ENCODE results near the gene ZBTB21. TPM values are rescaled to one million over a fixed set of nuclear protein-coding genes. Genes with fewer than 3 reads are reported as not detected.

Gene ZBTB21
- total and polyA plus RNA-seq, 2 donors (not counting 1 experiment from before 2014, with no cell fraction given), result 8.9 to 9.1 TPM

DNA sequence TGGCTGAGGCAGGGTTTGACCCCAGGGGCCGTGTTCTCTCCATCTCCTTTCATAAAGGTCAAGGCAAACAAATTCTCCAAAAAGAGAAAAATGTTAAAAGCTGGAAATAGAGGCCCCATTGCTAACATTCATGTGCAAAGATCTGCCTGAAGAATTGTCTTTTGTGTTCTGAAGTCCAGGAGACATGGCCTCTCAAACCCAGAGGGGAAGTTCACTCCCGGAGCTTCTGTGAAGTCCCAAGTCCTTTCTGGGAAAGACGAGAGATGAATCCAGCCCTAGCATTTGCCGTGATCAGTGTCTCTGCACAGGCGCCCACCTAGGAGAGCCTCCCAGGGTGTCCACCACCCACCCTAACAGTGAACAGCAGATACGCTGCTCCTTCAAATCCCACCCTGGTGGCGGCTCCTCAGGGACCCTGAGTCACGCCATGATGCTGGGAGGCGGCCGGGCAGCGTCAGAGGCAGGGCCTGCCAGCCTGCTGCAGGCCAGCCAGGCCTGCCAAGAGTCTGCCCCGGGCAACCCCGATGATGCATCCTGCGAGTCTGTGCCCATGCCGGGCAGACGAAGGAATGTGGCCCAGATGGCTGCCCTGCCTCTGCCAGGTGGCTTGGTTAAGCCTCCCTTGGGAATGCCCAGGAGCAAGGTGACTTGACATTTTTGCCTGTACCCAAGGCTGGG is 51.1 kb downstream of the ZBTB21 start:
- no peak overlapping the region for H3K4me3 ChIP-seq (replicated peaks in 1 of 4; ENCODE audit: control extremely low read depth in 1 of 4, insufficient read depth in 1 of 4, low read depth in 3 of 4, low read length in 4 of 4)
- no peak overlapping the region for H2AFZ ChIP-seq (ENCODE audit: low read length)
- H3K9ac ChIP-seq (ENCODE audit: insufficient read depth, low read length), result no peak overlapping the region
- H3K4me2 ChIP-seq (ENCODE audit: extremely low read depth, insufficient read depth, low read length), result no peak overlapping the region
- H3K27ac ChIP-seq (ENCODE audit: insufficient read depth, low read length), result no peak overlapping the region
- no peaks in the 10 kb centered on the region for H3K9me3 ChIP-seq (ENCODE audit: control insufficient read depth, insufficient read depth, low read depth, low read length)
- TF ChIP-seq, protein P1, sequence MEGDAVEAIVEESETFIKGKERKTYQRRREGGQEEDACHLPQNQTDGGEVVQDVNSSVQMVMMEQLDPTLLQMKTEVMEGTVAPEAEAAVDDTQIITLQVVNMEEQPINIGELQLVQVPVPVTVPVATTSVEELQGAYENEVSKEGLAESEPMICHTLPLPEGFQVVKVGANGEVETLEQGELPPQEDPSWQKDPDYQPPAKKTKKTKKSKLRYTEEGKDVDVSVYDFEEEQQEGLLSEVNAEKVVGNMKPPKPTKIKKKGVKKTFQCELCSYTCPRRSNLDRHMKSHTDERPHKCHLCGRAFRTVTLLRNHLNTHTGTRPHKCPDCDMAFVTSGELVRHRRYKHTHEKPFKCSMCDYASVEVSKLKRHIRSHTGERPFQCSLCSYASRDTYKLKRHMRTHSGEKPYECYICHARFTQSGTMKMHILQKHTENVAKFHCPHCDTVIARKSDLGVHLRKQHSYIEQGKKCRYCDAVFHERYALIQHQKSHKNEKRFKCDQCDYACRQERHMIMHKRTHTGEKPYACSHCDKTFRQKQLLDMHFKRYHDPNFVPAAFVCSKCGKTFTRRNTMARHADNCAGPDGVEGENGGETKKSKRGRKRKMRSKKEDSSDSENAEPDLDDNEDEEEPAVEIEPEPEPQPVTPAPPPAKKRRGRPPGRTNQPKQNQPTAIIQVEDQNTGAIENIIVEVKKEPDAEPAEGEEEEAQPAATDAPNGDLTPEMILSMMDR (conservative IDR thresholded peaks at IDR 0.05 in 1 of 2, IDR thresholded peaks at IDR 0.05 in 1 of 2; ENCODE audit: low read depth in 1 of 2, low read length in 2 of 2), result no peak
- no peak for TF ChIP-seq EZH2 (IDR thresholded peaks at IDR 0.05; ENCODE audit: low read length, missing control alignments)
- H3K36me3 ChIP-seq (ENCODE audit: control insufficient read depth, insufficient read depth, low read length), result no peaks in the 10 kb centered on the region
- H3K27me3 ChIP-seq (ENCODE audit: control insufficient read depth, insufficient read depth, low read length), result no peaks in the 10 kb centered on the region
- peaks cover 17% of the 10 kb centered on the region for H3K4me1 ChIP-seq (ENCODE audit: control insufficient read depth, extremely low read depth, insufficient read depth, low read length)
- DNase-seq (ENCODE audit: low read depth in 2 of 2), result no peak
- H4K20me1 ChIP-seq (ENCODE audit: control insufficient read depth, extremely low read depth, insufficient read depth, low read length), result no peaks in the 10 kb centered on the region
- no peaks in the 10 kb centered on the region for H3K79me2 ChIP-seq (ENCODE audit: control insufficient read depth, insufficient read depth, low read length)

DNA sequence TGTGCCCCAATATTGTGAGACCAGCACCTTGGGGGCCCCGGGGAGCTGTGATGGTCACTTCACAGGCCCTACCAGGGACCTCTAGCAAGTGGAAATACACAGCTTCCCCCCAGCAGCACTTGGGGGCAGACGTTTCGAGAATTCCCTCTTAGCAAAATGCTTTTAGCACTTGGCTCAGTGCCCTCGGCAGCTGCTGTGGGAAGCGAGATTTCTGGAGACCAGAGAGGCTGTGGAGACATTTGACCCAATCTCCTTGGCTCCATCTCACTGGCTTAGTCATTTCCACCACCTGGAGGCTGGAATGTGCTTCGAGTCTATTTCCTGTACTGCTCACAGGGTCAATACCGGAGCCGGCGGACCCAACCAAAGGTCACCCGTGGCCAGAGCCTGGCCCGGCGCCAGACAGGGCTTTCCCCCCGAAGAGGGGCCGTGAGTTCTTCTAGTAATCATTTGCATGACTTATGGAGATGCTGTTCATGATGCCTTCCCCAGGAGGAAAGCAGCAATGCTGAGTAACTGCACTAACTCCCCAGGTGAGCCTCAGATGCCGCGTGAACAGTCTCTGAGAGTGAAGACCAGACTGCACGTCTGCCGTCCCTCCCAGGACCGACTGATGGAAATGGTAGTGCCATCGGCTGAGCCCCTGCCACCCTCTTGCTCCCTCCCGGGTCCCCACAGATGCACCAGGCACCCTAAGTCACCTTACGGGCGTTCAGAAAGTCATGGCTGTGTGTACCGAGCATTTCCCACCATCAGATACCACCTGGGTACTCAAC is 52.0 kb downstream of the ZBTB21 start:
- peak; percentile 93 to 94 for DNase-seq (ENCODE audit: low read depth in 2 of 2)
- H3K9ac ChIP-seq (ENCODE audit: insufficient read depth, low read length), result no peak overlapping the region
- H4K20me1 ChIP-seq (ENCODE audit: control insufficient read depth, extremely low read depth, insufficient read depth, low read length), result no peaks in the 10 kb centered on the region
- peak overlapping the region; percentile 77 for H3K27ac ChIP-seq (ENCODE audit: insufficient read depth, low read length)
- H2AFZ ChIP-seq (ENCODE audit: low read length), result no peak overlapping the region
- no peaks in the 10 kb centered on the region for H3K36me3 ChIP-seq (ENCODE audit: control insufficient read depth, insufficient read depth, low read length)
- no peak overlapping the region for H3K4me3 ChIP-seq (replicated peaks in 1 of 4; ENCODE audit: control extremely low read depth in 1 of 4, insufficient read depth in 1 of 4, low read depth in 3 of 4, low read length in 4 of 4)
- no peaks in the 10 kb centered on the region for H3K9me3 ChIP-seq (ENCODE audit: control insufficient read depth, insufficient read depth, low read depth, low read length)
- no peaks in the 10 kb centered on the region for H3K27me3 ChIP-seq (ENCODE audit: control insufficient read depth, insufficient read depth, low read length)
- peaks cover 1% of the 10 kb centered on the region for H3K79me2 ChIP-seq (ENCODE audit: control insufficient read depth, insufficient read depth, low read length)
- peak overlapping the region; percentile 4 for H3K4me2 ChIP-seq (ENCODE audit: extremely low read depth, insufficient read depth, low read length)
- no peak for TF ChIP-seq EZH2 (IDR thresholded peaks at IDR 0.05; ENCODE audit: low read length, missing control alignments)
- TF ChIP-seq, protein P1 (conservative IDR thresholded peaks at IDR 0.05 in 1 of 2, IDR thresholded peaks at IDR 0.05 in 1 of 2; ENCODE audit: low read depth in 1 of 2, low read length in 2 of 2), result peak; percentile 20 to 33
- H3K4me1 ChIP-seq (ENCODE audit: control insufficient read depth, extremely low read depth, insufficient read depth, low read length), result peaks cover 17% of the 10 kb centered on the region

DNA sequence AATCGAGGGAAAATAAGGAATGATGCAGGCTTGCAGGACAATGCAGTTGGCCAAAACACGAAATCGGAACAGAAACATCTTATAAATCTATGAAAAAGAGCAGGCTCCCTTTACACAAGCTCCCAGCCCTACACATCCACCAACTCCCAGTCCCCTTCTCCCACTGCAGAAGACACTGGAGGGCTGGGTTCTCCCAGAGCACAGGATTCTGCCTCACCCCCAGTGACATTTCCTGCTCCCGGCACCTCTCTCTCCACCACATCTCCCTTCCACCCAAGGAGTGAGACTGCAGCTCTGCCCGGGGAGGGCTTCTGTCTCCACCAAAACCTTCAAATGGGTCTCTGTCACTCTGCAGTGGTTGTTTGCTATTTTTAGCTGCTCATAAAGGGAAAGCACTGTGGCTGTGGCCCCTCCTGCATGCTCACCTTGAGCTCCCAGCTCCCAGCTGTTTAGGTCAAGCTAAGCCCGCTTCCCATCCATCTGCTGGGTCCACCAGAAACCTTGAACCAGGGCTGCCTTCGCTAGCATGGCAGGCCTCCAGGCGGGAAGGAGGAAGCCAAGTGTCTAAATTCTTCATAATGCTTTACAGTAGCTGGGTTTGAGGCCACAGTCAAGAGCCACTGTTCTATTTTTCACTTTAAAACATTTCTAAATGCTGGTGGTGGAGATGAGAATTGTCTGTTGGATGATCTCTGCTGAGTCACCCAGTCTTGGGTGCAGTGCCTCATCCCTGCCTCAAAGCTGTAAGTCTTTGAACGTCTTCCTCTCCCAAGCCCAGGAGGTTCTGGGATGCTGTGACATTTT is 53.0 kb downstream of the ZBTB21 start:
- H3K36me3 ChIP-seq (ENCODE audit: control insufficient read depth, insufficient read depth, low read length), result no peaks in the 10 kb centered on the region
- no peaks in the 10 kb centered on the region for H4K20me1 ChIP-seq (ENCODE audit: control insufficient read depth, extremely low read depth, insufficient read depth, low read length)
- peak; percentile 66 to 83 for DNase-seq (ENCODE audit: low read depth in 2 of 2)
- no peak for TF ChIP-seq EZH2 (IDR thresholded peaks at IDR 0.05; ENCODE audit: low read length, missing control alignments)
- TF ChIP-seq, protein P1 (conservative IDR thresholded peaks at IDR 0.05 in 1 of 2, IDR thresholded peaks at IDR 0.05 in 1 of 2; ENCODE audit: low read depth in 1 of 2, low read length in 2 of 2), result no peak
- no peak overlapping the region for H3K9ac ChIP-seq (ENCODE audit: insufficient read depth, low read length)
- H3K4me2 ChIP-seq (ENCODE audit: extremely low read depth, insufficient read depth, low read length), result peak overlapping the region; percentile 1
- H3K9me3 ChIP-seq (ENCODE audit: control insufficient read depth, insufficient read depth, low read depth, low read length), result no peaks in the 10 kb centered on the region
- H3K4me1 ChIP-seq (ENCODE audit: control insufficient read depth, extremely low read depth, insufficient read depth, low read length), result peaks cover 19% of the 10 kb centered on the region
- no peak overlapping the region for H2AFZ ChIP-seq (ENCODE audit: low read length)
- H3K27me3 ChIP-seq (ENCODE audit: control insufficient read depth, insufficient read depth, low read length), result no peaks in the 10 kb centered on the region
- H3K79me2 ChIP-seq (ENCODE audit: control insufficient read depth, insufficient read depth, low read length), result peaks cover 12% of the 10 kb centered on the region
- H3K4me3 ChIP-seq (replicated peaks in 1 of 4; ENCODE audit: control extremely low read depth in 1 of 4, insufficient read depth in 1 of 4, low read depth in 3 of 4, low read length in 4 of 4), result no peak overlapping the region
- H3K27ac ChIP-seq (ENCODE audit: insufficient read depth, low read length), result peak overlapping the region; percentile 77
